HG03521 (cell line): Measurements from ENCODE around the gene LAMA2.
"Not testable (repeated sequence)": the region's sequence is repeated elsewhere in the genome, so short reads cannot be mapped to it uniquely, and the experiment has no call there.

Experiments used
- ATAC-seq: cut with Tn5 transposase; IDR thresholded peaks from one replicate; pipeline ENCODE4 v1.9.1; 2021; ENCODE audit warnings: mild to moderate bottlenecking, moderate library complexity; ENCODE audit not compliant: unreplicated experiment

The LAMA2 gene

GRCh38 chr6:129007701-129008373, 124.9 kb downstream of the LAMA2 start:
- ATAC-seq, result no peak

DNA sequence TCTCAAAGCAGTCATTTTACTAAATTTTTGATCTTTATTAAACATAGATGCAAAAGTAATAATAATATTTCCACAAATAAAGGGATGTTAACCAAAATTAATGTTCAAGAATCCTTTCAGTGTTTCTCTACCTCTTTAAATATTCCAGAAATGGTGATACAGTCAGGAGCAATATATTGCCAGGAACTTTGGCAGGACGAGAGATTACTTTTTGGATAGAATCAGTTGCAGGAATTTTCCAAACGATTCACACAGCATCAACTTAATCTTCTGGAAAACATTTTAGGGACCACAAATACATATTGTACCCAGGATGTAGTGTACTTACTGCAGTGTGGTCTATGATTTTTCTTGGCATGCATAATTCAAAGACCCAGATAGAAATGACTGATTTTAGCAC, 125.7 kb downstream of the LAMA2 start:
- ATAC-seq, result no peak

DNA sequence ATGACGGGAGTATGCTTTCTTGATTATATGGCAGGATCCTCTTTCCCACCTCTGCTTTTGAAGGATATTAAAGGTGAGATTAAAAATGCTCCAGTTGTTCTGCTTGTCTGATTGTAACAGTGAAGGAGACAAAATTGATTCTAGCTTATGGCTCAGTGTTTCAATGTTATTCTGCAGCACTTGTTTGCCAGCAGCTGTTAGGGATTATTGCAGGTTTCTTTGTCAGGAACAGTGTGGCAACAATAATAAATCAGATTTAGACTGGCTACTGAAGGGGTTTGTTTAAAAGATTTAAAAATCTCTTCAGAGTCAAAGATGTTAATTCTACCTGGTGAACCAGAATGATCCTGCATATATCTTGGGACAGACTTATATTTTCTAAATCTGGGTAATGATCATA, 126.9 kb downstream of the LAMA2 start:
- no peak for ATAC-seq

DNA sequence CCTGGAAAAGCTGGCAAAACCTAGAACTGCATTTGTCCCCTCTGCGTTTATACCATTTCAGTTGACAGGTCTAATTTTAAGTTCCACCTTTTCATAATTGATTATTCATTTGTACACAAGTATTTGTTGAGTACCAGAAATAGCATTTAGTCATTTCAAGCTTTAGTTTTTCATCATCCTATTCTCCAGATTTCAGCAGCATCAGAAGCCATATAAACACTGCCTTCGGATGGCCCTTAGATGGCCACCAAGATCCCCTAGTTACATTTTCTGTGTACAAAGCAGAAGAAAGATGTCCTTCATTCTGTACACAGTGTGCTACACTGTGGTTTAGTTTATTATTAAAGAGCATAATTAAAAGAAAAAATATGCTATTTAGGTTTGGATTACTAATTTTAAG, 131.4 kb downstream of the LAMA2 start:
- no peak for ATAC-seq

DNA sequence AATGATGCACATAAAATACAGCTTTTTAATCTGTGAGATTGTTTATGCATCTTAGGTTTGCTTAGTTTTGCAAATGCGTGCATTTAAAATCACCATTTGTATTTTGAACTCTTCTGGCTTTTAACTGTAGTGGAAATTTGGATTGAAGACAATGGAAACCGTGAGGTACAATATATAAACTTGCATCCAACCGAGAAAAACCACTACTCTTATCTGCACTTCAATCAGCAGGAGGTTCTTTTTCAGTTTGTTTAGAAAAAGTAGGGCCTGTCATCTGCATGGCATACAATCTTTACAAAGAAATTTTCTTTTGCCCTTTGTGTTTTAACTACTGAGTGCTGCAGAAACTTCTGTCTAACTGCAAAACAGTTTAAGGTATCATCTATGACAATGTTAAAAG, 132.8 kb downstream of the LAMA2 start:
- no peak for ATAC-seq

- ATAC-seq, result no peak
Observed at GRCh38 chr6:129016844-129017243, 133.9 kb downstream of the LAMA2 start.

- no peak for ATAC-seq
Observed at GRCh38 chr6:129022011-129022553, 139.1 kb downstream of the LAMA2 start.

- ATAC-seq, result no peak
Observed at GRCh38 chr6:129026601-129027000, 143.7 kb downstream of the LAMA2 start.

DNA sequence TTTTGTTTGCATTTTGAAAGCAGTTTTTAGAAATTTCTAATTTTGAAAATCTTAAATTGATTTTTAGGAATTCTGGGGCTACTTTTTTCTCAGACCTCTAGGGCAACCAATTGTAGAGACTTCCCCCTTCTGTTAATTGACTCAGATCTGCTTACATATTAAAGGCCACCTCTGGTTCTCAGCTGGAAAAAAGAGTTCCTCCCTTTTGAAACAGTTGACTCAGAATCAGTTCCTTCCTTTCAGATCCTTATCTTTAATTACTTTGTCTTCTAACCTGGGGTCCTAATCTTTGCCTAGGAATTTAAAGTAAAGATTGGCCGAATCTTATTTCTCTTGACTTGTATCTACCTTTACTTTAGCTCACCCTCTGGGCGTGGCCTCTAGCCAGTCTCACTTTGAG, 146.8 kb downstream of the LAMA2 start:
- no peak for ATAC-seq

- ATAC-seq, result no peak
Observed at GRCh38 chr6:129030215-129030614, 147.3 kb downstream of the LAMA2 start.

DNA sequence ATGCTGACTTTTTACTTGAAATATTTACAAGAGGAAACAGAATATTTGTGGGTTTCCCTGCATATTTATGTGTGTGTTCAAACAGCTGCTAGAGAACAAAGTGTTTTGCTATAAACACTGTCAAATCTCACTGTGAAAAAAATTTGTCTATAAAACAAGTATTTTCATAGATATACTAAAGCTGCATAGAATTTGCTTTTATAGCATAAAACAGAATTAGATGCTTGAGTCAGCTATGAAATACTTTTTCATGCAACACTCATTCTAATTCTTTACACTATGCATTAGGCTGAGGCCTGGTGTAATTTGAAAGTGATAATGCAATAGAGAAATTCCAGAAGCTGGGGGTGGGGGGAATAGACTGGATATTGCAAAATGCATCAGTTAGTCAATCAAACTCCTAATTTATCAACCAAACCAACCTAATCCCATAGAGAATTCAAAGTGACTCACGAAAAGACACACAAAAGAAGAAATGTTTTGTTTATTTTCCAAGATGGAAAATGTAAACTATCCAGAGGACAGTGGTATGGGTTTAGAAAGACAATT, 148.2 kb downstream of the LAMA2 start:
- no peak for ATAC-seq

- ATAC-seq, result no peak
Observed at GRCh38 chr6:129032602-129033001, 149.7 kb downstream of the LAMA2 start.

- no peak for ATAC-seq
Observed at GRCh38 chr6:129033180-129033579, 150.2 kb downstream of the LAMA2 start.

- ATAC-seq, result no peak
Observed at GRCh38 chr6:129033581-129033980, 150.6 kb downstream of the LAMA2 start.

GRCh38 chr6:129041563-129041962, 158.6 kb downstream of the LAMA2 start:
- ATAC-seq, result no peak

DNA sequence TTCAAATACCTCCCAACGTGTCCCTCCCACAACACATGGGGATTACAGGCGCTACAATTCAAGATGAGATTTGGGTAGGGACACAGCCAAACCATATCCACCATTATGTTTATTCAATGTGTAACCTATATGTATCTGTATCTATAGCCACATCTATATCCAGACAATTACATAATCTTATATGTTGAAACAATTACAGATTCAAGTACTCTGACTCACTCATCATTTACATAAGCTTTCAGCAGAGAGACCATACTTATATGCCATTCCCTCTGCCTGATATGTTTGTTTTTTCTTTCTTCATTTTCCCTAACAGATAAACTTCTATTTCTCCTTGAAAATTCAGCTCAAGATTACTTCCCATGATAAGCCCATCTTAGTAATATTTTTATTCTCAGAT, 163.6 kb downstream of the LAMA2 start:
- no peak for ATAC-seq

- ATAC-seq, result no peak
Observed at GRCh38 chr6:129047834-129048233, 164.9 kb downstream of the LAMA2 start.

DNA sequence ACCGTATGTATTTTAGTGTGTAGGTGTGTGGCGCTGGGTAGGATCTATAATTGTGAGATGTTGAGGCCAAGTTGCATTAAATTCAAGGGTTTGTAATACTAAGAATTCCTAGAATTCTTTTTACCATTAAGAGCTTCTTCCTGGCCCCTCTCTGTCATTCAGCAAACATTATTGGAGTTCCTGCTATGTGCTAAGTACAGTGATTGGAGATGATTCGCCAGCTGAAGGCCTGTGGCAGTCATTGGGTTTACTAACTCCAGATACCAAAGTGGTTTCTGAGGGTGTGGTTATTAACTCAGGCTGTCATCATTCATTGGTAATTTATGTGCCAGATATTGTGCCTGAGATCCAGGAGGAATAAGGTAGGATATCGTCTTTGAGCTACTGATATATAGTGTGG, 167.1 kb downstream of the LAMA2 start:
- no peak for ATAC-seq

DNA sequence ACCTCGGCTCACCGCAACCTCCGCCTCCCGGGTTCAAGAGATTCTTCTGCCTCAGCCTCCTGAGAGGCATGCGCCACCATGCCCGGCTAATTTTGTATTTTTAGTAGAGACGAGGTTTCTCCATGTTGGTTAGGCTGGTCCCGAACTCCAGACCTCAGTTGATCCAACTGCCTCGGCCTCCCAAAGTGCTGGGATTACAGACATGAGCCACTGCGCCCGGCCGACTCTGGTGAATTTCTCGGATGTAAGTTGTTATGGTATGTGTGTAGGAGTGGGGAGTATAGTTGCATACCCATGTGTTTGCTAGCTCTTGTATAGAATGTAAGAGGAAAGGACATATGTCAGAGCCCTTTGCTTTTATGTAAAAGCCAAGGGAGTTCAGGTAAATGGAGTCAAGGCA, 170.2 kb downstream of the LAMA2 start:
- not testable (repeated sequence) for ATAC-seq

DNA sequence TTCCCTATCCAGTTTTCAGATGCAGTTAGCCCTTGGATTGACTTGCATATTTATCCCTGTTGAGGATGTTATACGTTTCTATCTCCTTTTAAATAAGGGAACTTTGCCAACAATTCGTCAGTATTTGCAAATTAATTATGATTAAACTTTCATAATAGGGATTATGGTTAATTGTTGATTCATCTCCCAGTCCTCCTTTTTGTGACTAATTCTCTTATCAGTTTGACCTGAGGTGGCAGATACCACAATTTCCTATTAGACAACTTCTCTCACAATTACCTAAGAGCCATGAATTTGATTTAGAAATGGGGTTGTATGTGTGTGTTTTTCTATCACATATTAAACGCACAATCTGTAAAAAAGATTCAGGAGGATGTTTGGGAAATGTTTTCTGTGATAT, 172.9 kb downstream of the LAMA2 start:
- no peak for ATAC-seq

DNA sequence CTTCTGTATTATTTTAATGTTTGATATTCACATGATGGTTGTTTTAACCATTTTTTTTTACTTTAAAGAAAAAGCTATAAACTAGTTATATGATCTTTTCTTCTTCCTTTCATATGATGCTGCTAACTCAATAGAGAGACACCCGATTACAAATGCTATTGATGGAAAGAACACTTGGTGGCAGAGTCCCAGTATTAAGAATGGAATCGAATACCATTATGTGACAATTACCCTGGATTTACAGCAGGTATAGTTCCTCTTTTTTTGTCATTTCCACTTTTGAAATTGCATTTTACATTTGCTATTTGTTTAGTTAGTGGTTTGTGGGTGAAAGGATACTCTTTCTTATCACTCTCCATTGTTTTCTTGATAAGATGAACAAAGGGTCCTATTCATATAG, 176.7 kb downstream of the LAMA2 start:
- no peak for ATAC-seq

DNA sequence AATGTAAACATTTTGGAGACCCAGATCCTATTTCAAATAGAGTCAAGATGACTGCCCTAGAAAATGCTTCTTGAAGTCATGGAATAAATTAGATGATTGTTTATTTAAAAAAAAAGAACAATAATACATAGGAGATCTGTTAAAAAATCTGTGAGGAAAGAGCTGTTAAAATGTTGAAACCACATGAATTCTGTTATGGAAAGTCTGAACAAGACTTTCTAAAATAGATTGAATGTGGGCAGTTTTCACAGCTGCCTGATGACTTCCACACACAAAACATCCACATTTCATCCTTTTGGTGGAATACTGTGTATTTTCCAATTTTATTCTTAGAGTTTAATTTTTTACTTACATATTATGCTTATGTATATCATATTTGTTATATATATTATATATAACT, 186.1 kb downstream of the LAMA2 start:
- no peak for ATAC-seq

DNA sequence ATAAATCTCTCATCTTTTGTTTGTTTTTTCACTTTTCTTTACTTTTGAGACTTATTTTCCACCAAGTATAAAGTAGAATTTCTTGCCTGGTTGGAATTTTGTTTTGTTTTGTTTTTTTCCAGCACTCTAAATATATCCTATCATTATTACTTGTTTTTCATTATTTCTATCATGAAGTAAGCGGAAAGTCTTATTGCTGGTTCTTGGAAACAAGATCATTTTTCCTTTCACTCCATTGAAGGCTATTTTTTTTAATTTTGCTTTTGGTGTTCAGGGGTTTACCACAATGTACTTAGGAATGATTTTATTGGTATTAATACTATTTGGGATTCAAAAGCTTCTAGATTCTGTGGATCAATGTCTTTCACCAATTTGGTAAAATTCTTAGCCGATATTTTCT, 190.1 kb downstream of the LAMA2 start:
- no peak for ATAC-seq
